HepG2 (cell line): ENCODE results near the gene CDC14B. TPM values are rescaled to one million over a fixed set of nuclear protein-coding genes. Genes with fewer than 3 reads are reported as not detected.

Experiments
- ATAC-seq: fragments of 200-7000 bp; cut with Tn5 transposase; 3 replicates; pipeline ENCODE4 v1.9.1; 2020; ENCODE audit warnings: mild to moderate bottlenecking, moderate library complexity
- BruUV-seq: library from RNA; stranded (reverse); fragments of 400-500 nt; replicated peaks from 2 replicates; lab custom pipeline; 2021; lab: Mats Ljungman, UMichigan
- CTCF ChIA-PET: fragments of 300-600 bp; formaldehyde crosslinking; extraction: SDS; loops from one replicate; lab custom pipeline; 2021; ENCODE audit warnings: low total read pairs, inconsistent platforms, low intra/inter-chr PET ratio; lab: Yijun Ruan, JAX
- POLR2A ChIA-PET: fragments of 350-600 bp; sonication (Branson Sonifier 250); formaldehyde crosslinking; loops from one replicate; lab custom pipeline; 2020; ENCODE audit warnings: antibody characterized with exemption, inconsistent platforms; lab: Yijun Ruan, JAX
- DNase-seq: peaks from one replicate; pipeline ENCODE4 v3.0.0-alpha.2; 2015; ENCODE audit warnings: low spot score
- FAIRE-seq: peaks from 3 replicates; lab custom pipeline; 2011; peaks lifted over from hg19 to GRCh38; lab: Jason Lieb, UNC
- H2AFZ ChIP-seq: one replicate; pipeline ENCODE4 v1.6.1; 2011; ENCODE audit warnings: low read length, inconsistent platforms
- H3K27ac ChIP-seq: fragments of 300-600 bp; 3 replicates; pipeline ENCODE4 v1.8.0; 2011; ENCODE audit warnings: mixed run types, mild to moderate bottlenecking, mixed read lengths, low read length, inconsistent platforms; ENCODE audit not compliant: insufficient read depth; ENCODE audit errors: extremely low read length
- H3K27me3 ChIP-seq, 2 experiments: fragments of 200-600 bp in 1 of 2; 2 replicates in 1 of 2; 3 replicates in 1 of 2; pipeline versions ENCODE4 v1.6.0 to v1.8.0; 2011; ENCODE audit warnings: low read length in 2 of 2, mild to moderate bottlenecking in 2 of 2, moderate library complexity in 2 of 2, inconsistent platforms in 1 of 2; ENCODE audit not compliant: insufficient read depth in 2 of 2, control insufficient read depth in 1 of 2
- H3K36me3 ChIP-seq, 2 experiments: fragments of 200-600 bp in 1 of 2; replicated peaks in 1 of 2; 2 replicates in 1 of 2; 3 replicates in 1 of 2; pipeline versions ENCODE4 v1.5.1 to v1.8.0; 2011; ENCODE audit warnings: low read length in 2 of 2, inconsistent platforms in 1 of 2; ENCODE audit not compliant: insufficient read depth in 2 of 2, control insufficient read depth in 1 of 2
- H3K4me1 ChIP-seq: 2 replicates; pipeline ENCODE4 v1.5.1; 2012; ENCODE audit warnings: low read length, inconsistent platforms; ENCODE audit not compliant: insufficient read depth
- H3K4me2 ChIP-seq: 2 replicates; pipeline ENCODE4 v1.6.0; 2011; ENCODE audit warnings: low read depth, low read length, inconsistent platforms
- H3K4me3 ChIP-seq, 3 experiments: fragments of 200-600 bp in 1 of 3; sonication (generic), shearing (Covaris generic) in 1 of 3; replicated peaks in 1 of 3; 2 replicates each; pipeline ENCODE4 v1.5.1; 2011 to 2016; ENCODE audit warnings: low read length in 3 of 3, inconsistent platforms in 2 of 3, low read depth in 2 of 3, mild to moderate bottlenecking in 2 of 3, control low read depth in 1 of 3, mixed read lengths in 1 of 3; ENCODE audit not compliant: insufficient read depth in 1 of 3
- H3K79me2 ChIP-seq: one replicate; pipeline ENCODE4 v1.6.1; 2011; ENCODE audit warnings: low read length, inconsistent platforms; ENCODE audit not compliant: insufficient read depth
- H3K9ac ChIP-seq: 2 replicates; pipeline ENCODE4 v1.6.0; 2011; ENCODE audit warnings: mild to moderate bottlenecking, low read depth, low read length, inconsistent platforms; ENCODE audit not compliant: insufficient read depth
- H3K9me3 ChIP-seq: 2 replicates; pipeline ENCODE4 v1.5.1; 2012; ENCODE audit warnings: mild to moderate bottlenecking, low read length
- H4K20me1 ChIP-seq: 2 replicates; pipeline ENCODE4 v1.6.0; 2011; ENCODE audit warnings: inconsistent platforms, mild to moderate bottlenecking, low read length, moderate library complexity; ENCODE audit not compliant: insufficient read depth
- ADNP ChIP-seq: sonication (generic); formaldehyde crosslinking; IDR thresholded peaks from 2 replicates; pipeline ENCODE4 v1.4.0; 2020; ENCODE audit warnings: missing genetic modification reagents
- E2F5 ChIP-seq: sonication (generic); formaldehyde crosslinking; conservative IDR thresholded peaks from 2 replicates; pipeline ENCODE4 v1.4.0; 2020; ENCODE audit warnings: missing genetic modification reagents
- HOXA3 ChIP-seq: sonication (generic); formaldehyde crosslinking; IDR thresholded peaks from 2 replicates; pipeline ENCODE4 v1.5.0; 2020; ENCODE audit warnings: missing genetic modification reagents
- MAFF ChIP-seq: IDR thresholded peaks from 2 replicates; pipeline ENCODE4 v1.6.1; 2011; ENCODE audit warnings: low read depth, low read length, improper control_type of control experiment
- MAFK ChIP-seq, 2 experiments: IDR thresholded peaks in 1 of 2; conservative IDR thresholded peaks in 1 of 2; 2 replicates each; pipeline ENCODE4 v1.6.1; 2011; ENCODE audit warnings: improper control_type of control experiment in 2 of 2, low read length in 2 of 2
- MLX ChIP-seq: IDR thresholded peaks from 2 replicates; pipeline ENCODE4 v1.6.1; 2016
- RXRA ChIP-seq: sonication (generic); formaldehyde crosslinking; IDR thresholded peaks from 2 replicates; pipeline ENCODE4 v1.5.1; 2020; ENCODE audit warnings: missing genetic modification reagents
- SIN3A ChIP-seq: IDR thresholded peaks from 2 replicates; pipeline ENCODE4 v1.6.1; 2011; ENCODE audit warnings: low read depth, mild to moderate bottlenecking, control low read depth, low read length, borderline replicate concordance
- TBX3 ChIP-seq: fragments of 450-650 bp; IDR thresholded peaks from 2 replicates; pipeline ENCODE4 v1.6.1; 2017; ENCODE audit warnings: antibody characterized with exemption, mild to moderate bottlenecking, inconsistent platforms, borderline replicate concordance
- ZNF234 ChIP-seq: sonication (generic); formaldehyde crosslinking; conservative IDR thresholded peaks from 2 replicates; pipeline ENCODE4 v1.5.1; 2020; ENCODE audit warnings: mild to moderate bottlenecking, missing genetic modification reagents
- ZNF724P ChIP-seq: sonication (generic); formaldehyde crosslinking; IDR thresholded peaks from 2 replicates; pipeline ENCODE4 v1.8.0; 2022; ENCODE audit warnings: missing genetic modification reagents, borderline replicate concordance
- ZNF737 ChIP-seq: sonication (generic); formaldehyde crosslinking; IDR thresholded peaks from 2 replicates; pipeline ENCODE4 v1.5.0; 2020; ENCODE audit warnings: missing genetic modification reagents, mild to moderate bottlenecking, borderline replicate concordance
- ZSCAN20 ChIP-seq: sonication (generic); formaldehyde crosslinking; IDR thresholded peaks from 2 replicates; pipeline ENCODE4 v1.4.0; 2020; ENCODE audit warnings: missing genetic modification reagents, mild to moderate bottlenecking, borderline replicate concordance
- ZSCAN22 ChIP-seq: sonication (generic); formaldehyde crosslinking; IDR thresholded peaks from 2 replicates; pipeline ENCODE4 v1.4.0; 2020; ENCODE audit warnings: mild to moderate bottlenecking, missing genetic modification reagents
- WGBS: methylation state at CpG from one replicate; pipeline ENCODE4 v1.1.6; 2017; ENCODE audit warnings: low lambda C conversion rate; 5-methylcytosine and 5-hydroxymethylcytosine counted together
- in situ Hi-C: cut with HindIII; loops from 2 replicates; pipeline ENCODE4 v1.10.0; 2017; ENCODE audit warnings: low pct_unique_long_range_greater_than_20kb; ENCODE audit not compliant: extremely low pct_ligation_motif_present
- intact Hi-C: fragments of 100-400 bp; cut with micrococcal nuclease; formaldehyde crosslinking; loops from one replicate; pipeline ENCODE4 v1.10.0; 2022; ENCODE audit not compliant: unreplicated experiment
- polyA plus RNA-seq, 8 experiments: library from polyadenylated mRNA; depleted of rRNA in 3 of 8; stranded (reverse) in 7 of 8; unstranded in 1 of 8; fragments of >200 nt; fragmentation: Illumina TruSeq in 4 of 8; extraction: Trizol in 4 of 8; gene quantifications; 2 replicates each; pipeline versions ENCODE4 v1.2.1 to v1.2.3, GENCODE V29; 2011 to 2016; ENCODE audit warnings: low read depth in 4 of 8, missing spikeins in 1 of 8, mixed read lengths in 1 of 8; ENCODE audit not compliant: insufficient read depth in 1 of 8
- total RNA-seq, 5 experiments: library from RNA; depleted of rRNA; stranded (reverse); fragments of >200 nt; fragmentation: Illumina TruSeq; extraction: Trizol; gene quantifications; 2 replicates each; pipeline ENCODE4 v1.2.3, GENCODE V29; 2016; ENCODE audit warnings: low read depth in 1 of 5

The CDC14B gene
- total and polyA plus RNA-seq, 2 of the 13 experiments (the other 11 are each of a cell fraction or from before 2014, with no cell fraction given): 25.8 to 33.3 TPM

GRCh38 chr9:96649620-96650324 lies 30.1 kb upstream of the CDC14B start:
- Histone ChIP-seq H3K4me1 (peaks cover 11% of the 10 kb centered on the region), H3K9ac (no peak overlapping the region), H3K36me3 (peaks cover 3 to 33% of the 10 kb centered on the region in 2 experiments; a peak in 4 of 5 replicates), H3K4me3 (no peak overlapping the region), H4K20me1 (no peaks in the 10 kb centered on the region), H3K4me2 (no peak overlapping the region), H3K79me2 (no peaks in the 10 kb centered on the region), H3K27ac (no peak overlapping the region), H3K27me3 (no peaks in the 10 kb centered on the region), H3K9me3 (no peaks in the 10 kb centered on the region), H2AFZ (no peak overlapping the region)
- POLR2A ChIA-PET: no interaction called here
- no peak for ATAC-seq
- in situ Hi-C loops: loop anchor here (10.0 to 25.0 kb wide), 2 partner anchors 205 to 312 kb away; no protein-coding TSS in a partner anchor
- no peak for FAIRE-seq
- CTCF ChIA-PET: no interaction called here
- no TSS peak for BruUV-seq
- WGBS: 79% methylated on average over 1 of the region's 1 CpG
- no peak for DNase-seq
- no peak for TF ChIP-seq SIN3A
- no peak for TF ChIP-seq ZNF737 (CRISPR knock-in tag)
- TF ChIP-seq RXRA (CRISPR knock-in tag): no peak
- TF ChIP-seq MAFK (conservative IDR thresholded peaks at IDR 0.05 in 1 of 2, IDR thresholded peaks at IDR 0.05 in 1 of 2; ENCODE audit: low read length in 2 of 2): peak; percentile 90 to 94
- peak; percentile 89 for TF ChIP-seq MAFF
- intact Hi-C loops: loop anchor here (5.0 to 10.0 kb wide), 3 partner anchors 32 to 157 kb away; partner anchors contain the start of gene CDC14B

DNA sequence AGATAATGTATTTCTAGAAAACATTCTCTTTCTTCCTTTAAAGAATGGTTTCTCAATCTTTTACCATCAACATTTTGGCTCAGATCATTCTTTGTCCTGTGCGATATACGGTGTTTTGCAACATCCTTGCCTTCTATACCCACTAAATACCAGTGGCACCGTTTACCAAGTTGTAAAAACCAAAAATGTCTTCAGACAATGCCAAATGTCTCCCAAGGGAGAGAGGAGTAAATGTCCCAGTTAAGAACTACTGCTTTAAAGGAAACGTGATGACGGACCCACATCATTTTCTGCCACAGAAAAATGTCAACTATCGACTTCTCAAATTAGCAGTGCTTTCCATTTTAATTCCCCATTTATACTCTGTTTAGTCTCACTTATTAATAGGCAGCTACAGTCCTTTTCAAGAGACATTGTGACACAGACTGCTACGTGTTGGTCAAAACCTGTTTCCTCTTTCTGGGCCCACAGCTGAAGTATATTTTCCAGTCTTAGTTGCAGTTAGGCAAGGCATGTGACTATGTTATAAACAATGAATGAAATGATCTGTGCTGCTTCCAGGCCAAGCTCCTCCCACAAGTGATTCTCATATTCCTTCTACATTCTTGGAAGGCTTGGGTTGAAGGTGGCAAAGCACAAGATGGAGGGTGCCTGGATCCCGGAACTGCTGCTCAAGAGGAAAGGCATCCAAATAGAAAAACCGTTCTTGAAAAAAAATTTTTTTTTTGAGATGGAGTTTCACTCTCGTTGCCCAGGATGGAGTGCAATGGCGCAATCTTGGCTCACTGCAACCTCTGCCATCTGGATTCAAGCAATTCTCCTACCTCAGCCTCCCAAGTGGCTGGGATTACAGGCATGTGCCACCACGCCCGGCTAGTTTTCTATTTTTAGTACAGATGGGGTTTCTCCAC lies 26.7 kb upstream of the CDC14B start:
- Histone ChIP-seq H3K79me2 (no peaks in the 10 kb centered on the region), H3K9ac (no peak overlapping the region), H4K20me1 (no peaks in the 10 kb centered on the region), H3K4me2 (no peak overlapping the region), H3K36me3 (peaks cover 3 to 35% of the 10 kb centered on the region in 2 experiments; a peak in 4 of 5 replicates), H2AFZ (no peak overlapping the region), H3K4me1 (peaks cover 17% of the 10 kb centered on the region), H3K9me3 (no peaks in the 10 kb centered on the region), H3K4me3 (no peak overlapping the region), H3K27ac (no peak overlapping the region), H3K27me3 (no peaks in the 10 kb centered on the region)
- 96% methylated on average over 13 of the region's 13 CpGs for WGBS
- no TSS peak for BruUV-seq
- intact Hi-C loops: no loop called here
- ATAC-seq (no peak), FAIRE-seq (no peak), DNase-seq (no peak)
- ChIA-PET CTCF (no interaction called here), POLR2A (no interaction called here)
- in situ Hi-C loops: no loop called here
- no peak for TF ChIP-seq MLX (CRISPR knock-in tag)
- TF ChIP-seq ZSCAN22 (CRISPR knock-in tag): no peak
- no peak for TF ChIP-seq E2F5 (CRISPR knock-in tag)
- no peak for TF ChIP-seq HOXA3
- TF ChIP-seq ZSCAN20 (CRISPR knock-in tag): no peak
- TF ChIP-seq ADNP (CRISPR knock-in tag): no peak
- no peak for TF ChIP-seq ZNF234 (CRISPR knock-in tag)
- TF ChIP-seq TBX3: no peak
- TF ChIP-seq ZNF724P (CRISPR knock-in tag): no peak
